Neural progenitor cell (in vitro differentiated cells): ENCODE data around the gene SERGEF.

Source experiments
- EZH2 ChIP-seq: fragments of 200-600 bp; sonication (generic); IDR thresholded peaks from 2 replicates; pipeline ENCODE4 v1.6.1; 2017; ENCODE audit warnings: antibody characterized with exemption, mild to moderate bottlenecking, moderate library complexity
- TF ChIP-seq, protein P1 (sequence below): fragments of 200-600 bp; sonication (generic); IDR thresholded peaks from 2 replicates; pipeline ENCODE4 v1.5.1; 2017; ENCODE audit warnings: antibody characterized with exemption, mild to moderate bottlenecking

DNA sequence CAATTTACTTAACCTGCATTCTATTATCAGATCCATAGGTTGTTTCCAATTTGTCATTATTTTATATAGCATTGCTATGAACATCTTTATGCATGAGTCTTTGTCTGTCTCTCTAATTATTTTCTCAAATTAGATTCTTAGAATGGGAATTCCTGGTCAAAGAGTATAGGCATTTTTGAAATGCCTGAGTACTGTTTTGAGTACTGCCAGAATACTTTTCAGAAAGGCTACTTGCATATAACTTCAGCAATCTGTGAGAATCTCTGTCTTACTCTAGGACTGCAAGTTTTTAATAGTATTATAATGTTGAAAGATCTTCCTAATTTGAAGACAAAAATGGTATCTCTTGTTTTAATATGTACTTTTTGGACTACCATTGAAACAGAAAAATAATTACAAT is 221.7 kb downstream of the SERGEF start:
- TF ChIP-seq, protein P1, sequence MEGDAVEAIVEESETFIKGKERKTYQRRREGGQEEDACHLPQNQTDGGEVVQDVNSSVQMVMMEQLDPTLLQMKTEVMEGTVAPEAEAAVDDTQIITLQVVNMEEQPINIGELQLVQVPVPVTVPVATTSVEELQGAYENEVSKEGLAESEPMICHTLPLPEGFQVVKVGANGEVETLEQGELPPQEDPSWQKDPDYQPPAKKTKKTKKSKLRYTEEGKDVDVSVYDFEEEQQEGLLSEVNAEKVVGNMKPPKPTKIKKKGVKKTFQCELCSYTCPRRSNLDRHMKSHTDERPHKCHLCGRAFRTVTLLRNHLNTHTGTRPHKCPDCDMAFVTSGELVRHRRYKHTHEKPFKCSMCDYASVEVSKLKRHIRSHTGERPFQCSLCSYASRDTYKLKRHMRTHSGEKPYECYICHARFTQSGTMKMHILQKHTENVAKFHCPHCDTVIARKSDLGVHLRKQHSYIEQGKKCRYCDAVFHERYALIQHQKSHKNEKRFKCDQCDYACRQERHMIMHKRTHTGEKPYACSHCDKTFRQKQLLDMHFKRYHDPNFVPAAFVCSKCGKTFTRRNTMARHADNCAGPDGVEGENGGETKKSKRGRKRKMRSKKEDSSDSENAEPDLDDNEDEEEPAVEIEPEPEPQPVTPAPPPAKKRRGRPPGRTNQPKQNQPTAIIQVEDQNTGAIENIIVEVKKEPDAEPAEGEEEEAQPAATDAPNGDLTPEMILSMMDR, result no peak
- TF ChIP-seq EZH2, result no peak
